IMR-90 (cell line): Measurements from ENCODE around the gene DGLUCY. TPM values are rescaled to one million over a fixed set of nuclear protein-coding genes. Genes with fewer than 3 reads are reported as not detected.

Experiments used
- ATAC-seq: fragments of 200-7000 bp; cut with Tn5 transposase; 2 replicates; pipeline ENCODE4 v1.9.1; 2020; ENCODE audit warnings: low read depth, mild to moderate bottlenecking, moderate library complexity
- BruUV-seq: library from RNA; stranded (reverse); fragments of 400-500 nt; replicated peaks from 2 replicates; lab custom pipeline; 2021; lab: Mats Ljungman, UMichigan
- CTCF ChIA-PET: fragments of 300-600 bp; formaldehyde crosslinking; extraction: SDS; loops from one replicate; lab custom pipeline; 2021; ENCODE audit warnings: antibody characterized with exemption; lab: Yijun Ruan, JAX
- POLR2A ChIA-PET: fragments of 300-600 bp; sonication (Branson Sonifier 250); formaldehyde crosslinking; loops from one replicate; lab custom pipeline; 2022; ENCODE audit warnings: antibody characterized with exemption; ENCODE audit not compliant: unreplicated experiment; lab: Charles Lee
- DNase-seq: peaks from one replicate; pipeline ENCODE4 v3.0.0; 2013
- H2AFZ ChIP-seq: replicated peaks from 2 replicates; pipeline ENCODE3; 2013; ENCODE audit warnings: low read length, mild to moderate bottlenecking; ENCODE audit not compliant: poor library complexity
- H2AK5ac ChIP-seq: 2 replicates; pipeline ENCODE4 v1.6.1; 2013; ENCODE audit warnings: low read depth, low read length, inconsistent platforms
- H2AK9ac ChIP-seq: replicated peaks from 2 replicates; pipeline ENCODE3; 2013; ENCODE audit warnings: mild to moderate bottlenecking, low read depth, low read length, moderate library complexity; ENCODE audit not compliant: poor library complexity
- H2BK120ac ChIP-seq: 2 replicates; pipeline ENCODE4 v1.6.1; 2013; ENCODE audit warnings: low read depth, low read length, inconsistent platforms
- H2BK15ac ChIP-seq: 3 replicates; pipeline ENCODE4 v1.6.1; 2013; ENCODE audit warnings: low read depth, low read length, inconsistent platforms
- H2BK20ac ChIP-seq: 2 replicates; pipeline ENCODE4 v1.6.1; 2013; ENCODE audit warnings: low read depth, mild to moderate bottlenecking, inconsistent platforms, low read length, moderate library complexity
- H2BK5ac ChIP-seq: 2 replicates; pipeline ENCODE4 v1.6.1; 2013; ENCODE audit warnings: mild to moderate bottlenecking, low read depth, low read length, inconsistent platforms; ENCODE audit not compliant: poor library complexity, severe bottlenecking
- H3K14ac ChIP-seq: replicated peaks from 2 replicates; pipeline ENCODE4 v1.6.1; 2013; ENCODE audit warnings: low read depth, low read length, inconsistent platforms
- H3K18ac ChIP-seq: 2 replicates; pipeline ENCODE4 v1.6.1; 2013; ENCODE audit warnings: low read depth, low read length, control low read depth
- H3K23ac ChIP-seq: 2 replicates; pipeline ENCODE4 v1.6.1; 2013; ENCODE audit warnings: low read depth, low read length, inconsistent platforms
- H3K27ac ChIP-seq: 2 replicates; pipeline ENCODE4 v1.5.1; 2013; ENCODE audit warnings: mild to moderate bottlenecking, control low read depth, low read length; ENCODE audit not compliant: insufficient read depth
- H3K27me3 ChIP-seq: 2 replicates; pipeline ENCODE4 v1.6.1; 2013; ENCODE audit warnings: low read length; ENCODE audit not compliant: control insufficient read depth, insufficient read depth
- H3K36me3 ChIP-seq: 2 replicates; pipeline ENCODE4 v1.6.1; 2013; ENCODE audit warnings: low read length, mixed read lengths; ENCODE audit not compliant: control insufficient read depth, insufficient read depth
- H3K4ac ChIP-seq: 2 replicates; pipeline ENCODE4 v1.6.1; 2013; ENCODE audit warnings: low read depth, low read length, inconsistent platforms
- H3K4me1 ChIP-seq: 2 replicates; pipeline ENCODE4 v1.6.1; 2013; ENCODE audit warnings: low read length, mixed read lengths; ENCODE audit not compliant: control insufficient read depth, insufficient read depth
- H3K4me2 ChIP-seq: 2 replicates; pipeline ENCODE4 v1.6.1; 2013; ENCODE audit warnings: low read depth, mild to moderate bottlenecking, control low read depth, low read length, moderate library complexity
- H3K4me3 ChIP-seq: 2 replicates; pipeline ENCODE4 v1.5.1; 2013; ENCODE audit warnings: low read depth, mild to moderate bottlenecking, control low read depth, low read length, moderate library complexity; ENCODE audit not compliant: insufficient read depth
- H3K56ac ChIP-seq: 2 replicates; pipeline ENCODE4 v1.6.1; 2013; ENCODE audit warnings: low read length, inconsistent platforms; ENCODE audit not compliant: insufficient read depth; ENCODE audit errors: extremely low read depth
- H3K79me1 ChIP-seq, 2 experiments: 2 replicates each; pipeline ENCODE4 v1.6.1; 2013; ENCODE audit warnings: low read length in 2 of 2, inconsistent platforms in 1 of 2, low read depth in 1 of 2
- H3K9ac ChIP-seq: 2 replicates; pipeline ENCODE4 v1.6.1; 2013; ENCODE audit warnings: low read depth, low read length, control low read depth
- H3K9me1 ChIP-seq: 2 replicates; pipeline ENCODE4 v1.6.1; 2013; ENCODE audit warnings: low read length, inconsistent platforms; ENCODE audit not compliant: insufficient read depth
- H3K9me3 ChIP-seq: 2 replicates; pipeline ENCODE4 v1.6.1; 2013; ENCODE audit warnings: low read length; ENCODE audit not compliant: control insufficient read depth, insufficient read depth
- H4K20me1 ChIP-seq: 2 replicates; pipeline ENCODE4 v1.6.1; 2013; ENCODE audit warnings: low read length, inconsistent platforms; ENCODE audit not compliant: insufficient read depth
- H4K5ac ChIP-seq: 2 replicates; pipeline ENCODE4 v1.6.1; 2013; ENCODE audit warnings: mild to moderate bottlenecking, low read depth, low read length, control low read depth
- H4K8ac ChIP-seq, 2 experiments: 2 replicates each; pipeline ENCODE4 v1.6.1; 2013; ENCODE audit warnings: low read depth in 2 of 2, low read length in 2 of 2, control low read depth in 1 of 2, inconsistent platforms in 1 of 2
- H4K91ac ChIP-seq: 2 replicates; pipeline ENCODE4 v1.6.1; 2013; ENCODE audit warnings: low read depth, low read length, inconsistent platforms; ENCODE audit not compliant: insufficient read depth
- BHLHE40 ChIP-seq: fragments of 150-350 bp; IDR thresholded peaks from 2 replicates; pipeline ENCODE4 v1.6.1; 2016; ENCODE audit warnings: mild to moderate bottlenecking, low read depth, low read length
- CEBPB ChIP-seq: IDR thresholded peaks from 2 replicates; pipeline ENCODE4 v1.6.1; 2012; ENCODE audit warnings: low read depth, low read length, improper control_type of control experiment
- FOS ChIP-seq: fragments of 150-350 bp; IDR thresholded peaks from 2 replicates; pipeline ENCODE4 v1.6.1; 2016; ENCODE audit warnings: low read depth, low read length
- MAFK ChIP-seq: IDR thresholded peaks from 2 replicates; pipeline ENCODE4 v1.6.1; 2012; ENCODE audit warnings: low read depth, low read length, improper control_type of control experiment
- MXI1 ChIP-seq: IDR thresholded peaks from 2 replicates; pipeline ENCODE4 v1.6.1; 2012; ENCODE audit warnings: low read depth, mild to moderate bottlenecking, low read length, moderate library complexity, borderline replicate concordance
- NFE2L2 ChIP-seq: fragments of 150-350 bp; IDR thresholded peaks from 2 replicates; pipeline ENCODE4 v1.6.1; 2016; ENCODE audit warnings: low read depth, mild to moderate bottlenecking, low read length
- POLR2A ChIP-seq: IDR thresholded peaks from 2 replicates; pipeline ENCODE4 v1.6.1; 2012; ENCODE audit warnings: mild to moderate bottlenecking, low read depth, low read length
- RAD21 ChIP-seq: IDR thresholded peaks from 2 replicates; pipeline ENCODE4 v1.6.1; 2012; ENCODE audit warnings: low read length, improper control_type of control experiment
- RCOR1 ChIP-seq: IDR thresholded peaks from 2 replicates; pipeline ENCODE4 v1.6.1; 2012; ENCODE audit warnings: mild to moderate bottlenecking, low read length, improper control_type of control experiment; ENCODE audit not compliant: insufficient replicate concordance
- RFX5 ChIP-seq: IDR thresholded peaks from 2 replicates; pipeline ENCODE4 v1.8.0; 2012; ENCODE audit warnings: low read depth, mild to moderate bottlenecking, low read length, moderate library complexity
- SMC3 ChIP-seq: fragments of 150-350 bp; IDR thresholded peaks from 2 replicates; pipeline ENCODE4 v1.6.1; 2016; ENCODE audit warnings: low read depth, mild to moderate bottlenecking, antibody characterized with exemption, low read length, moderate library complexity
- WGBS, 2 experiments: methylation state at CpG; one replicate each; pipeline versions ENCODE4 v1.1.5 to v1.1.7; 2013; ENCODE audit warnings: missing lambda C conversion rate in 2 of 2; ENCODE audit not compliant: insufficient read length in 1 of 2; ENCODE audit errors: extremely low coverage in 2 of 2; 5-methylcytosine and 5-hydroxymethylcytosine counted together
- dilution Hi-C: fragments of 300-500 bp; cut with HindIII; formaldehyde crosslinking; loops from one replicate; pipeline ENCODE4 v1.14.3; 2018; ENCODE audit warnings: low sequenced_read_pairs; ENCODE audit not compliant: unreplicated experiment
- in situ Hi-C: fragments of 300-500 bp; cut with MboI; formaldehyde crosslinking; loops from 3 replicates; pipeline ENCODE4 v1.14.3; 2019; ENCODE audit warnings: low sequenced_read_pairs, inconsistent platforms, mixed read lengths
- intact Hi-C: fragments of 100-400 bp; cut with micrococcal nuclease; formaldehyde crosslinking; loops from 2 replicates; pipeline ENCODE4 v1.10.0; 2022
- polyA plus RNA-seq, 3 experiments: library from polyadenylated mRNA; depleted of rRNA; stranded (reverse); fragments of >200 nt; gene quantifications; 2 replicates each; pipeline ENCODE4 v1.2.3, GENCODE V29; 2012; ENCODE audit warnings: low replicate concordance in 1 of 3
- total RNA-seq: library from RNA; depleted of rRNA; stranded (reverse); fragments of >200 nt; gene quantifications from 2 replicates; pipeline ENCODE4 v1.2.3, GENCODE V29; 2012
- TF ChIP-seq, protein P1 (sequence below): fragments of 150-350 bp; IDR thresholded peaks from 2 replicates; pipeline ENCODE4 v1.6.1; 2017; ENCODE audit warnings: mild to moderate bottlenecking, antibody characterized with exemption, low read length, low read depth
- TF ChIP-seq, protein P2 (sequence below): fragments of 150-350 bp; IDR thresholded peaks from 2 replicates; pipeline ENCODE4 v1.6.1; 2016; ENCODE audit warnings: low read depth, mild to moderate bottlenecking, low read length, moderate library complexity, borderline replicate concordance
- TF ChIP-seq, protein P3 (sequence below): conservative IDR thresholded peaks from 2 replicates; pipeline ENCODE4 v1.5.1; 2012; ENCODE audit warnings: mild to moderate bottlenecking, low read depth, low read length, improper control_type of control experiment

DGLUCY gene
- total and polyA plus RNA-seq, 2 of the 4 experiments (the other 2 are of a cell fraction): 8.5 to 13.3 TPM

DNA sequence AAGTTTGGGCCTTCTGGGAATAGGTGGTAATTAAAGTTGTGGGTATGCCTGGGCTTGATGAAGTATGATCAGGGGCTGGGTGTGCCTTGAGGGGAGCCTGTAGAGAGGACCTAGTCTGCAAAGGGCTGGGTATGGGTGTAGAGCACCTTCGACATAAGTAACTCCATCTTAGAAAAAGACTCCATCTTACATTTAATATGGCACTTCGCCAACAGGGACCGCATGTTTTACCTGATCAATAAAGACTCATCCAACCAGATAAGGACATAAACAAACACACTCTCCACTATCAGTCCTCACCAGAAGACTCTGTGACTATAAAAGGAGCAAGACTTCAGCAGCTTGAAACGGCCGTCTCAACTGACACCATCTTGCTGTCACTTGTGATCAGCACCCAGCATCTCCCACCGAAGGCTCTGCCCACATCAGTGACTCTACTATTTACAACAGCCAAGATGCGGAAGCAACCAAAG lies 154.1 kb downstream of the DGLUCY start:
- intact Hi-C loops (no loop called here), in situ Hi-C loops (no loop called here), dilution Hi-C loops (no loop called here)
- H3K4ac ChIP-seq: no peak overlapping the region
- no peaks in the 10 kb centered on the region for H3K79me1 ChIP-seq
- no peak overlapping the region for H2AK5ac ChIP-seq
- H3K9me3 ChIP-seq: no peaks in the 10 kb centered on the region
- no peaks in the 10 kb centered on the region for H4K20me1 ChIP-seq
- no peak overlapping the region for H4K8ac ChIP-seq
- CTCF ChIA-PET: no interaction called here
- H3K4me3 ChIP-seq: no peak overlapping the region
- H3K56ac ChIP-seq: no peak overlapping the region
- no peak overlapping the region for H3K27ac ChIP-seq
- no peak overlapping the region for H2AK9ac ChIP-seq
- no peak overlapping the region for H2BK120ac ChIP-seq
- ATAC-seq (no peak), DNase-seq (no peak)
- H2BK15ac ChIP-seq: no peak overlapping the region
- no peaks in the 10 kb centered on the region for H3K36me3 ChIP-seq
- no peak overlapping the region for H3K18ac ChIP-seq
- H3K23ac ChIP-seq: no peak overlapping the region
- H3K4me1 ChIP-seq: no peaks in the 10 kb centered on the region; the same call in 1 of the 2 replicates
- no TSS peak for BruUV-seq
- 100% methylated on average over 3 of the region's 7 CpGs; no CpG with 5 or more reads in 1 of the 2 experiments for WGBS, 2 experiments
- POLR2A ChIA-PET: no interaction called here
- H2BK20ac ChIP-seq: no peak overlapping the region
- no peaks in the 10 kb centered on the region for H3K9me1 ChIP-seq
- H2BK5ac ChIP-seq: no peak overlapping the region
- H3K9ac ChIP-seq: no peak overlapping the region
- H4K91ac ChIP-seq: no peak overlapping the region
- H2AFZ ChIP-seq: no peak overlapping the region
- no peak for TF ChIP-seq FOS
- TF ChIP-seq RCOR1: no peak
- TF ChIP-seq POLR2A: no peak
- TF ChIP-seq, protein P1, sequence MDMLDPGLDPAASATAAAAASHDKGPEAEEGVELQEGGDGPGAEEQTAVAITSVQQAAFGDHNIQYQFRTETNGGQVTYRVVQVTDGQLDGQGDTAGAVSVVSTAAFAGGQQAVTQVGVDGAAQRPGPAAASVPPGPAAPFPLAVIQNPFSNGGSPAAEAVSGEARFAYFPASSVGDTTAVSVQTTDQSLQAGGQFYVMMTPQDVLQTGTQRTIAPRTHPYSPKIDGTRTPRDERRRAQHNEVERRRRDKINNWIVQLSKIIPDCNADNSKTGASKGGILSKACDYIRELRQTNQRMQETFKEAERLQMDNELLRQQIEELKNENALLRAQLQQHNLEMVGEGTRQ: no peak
- no peak for TF ChIP-seq MXI1
- TF ChIP-seq SMC3: no peak
- TF ChIP-seq BHLHE40: no peak
- TF ChIP-seq RAD21: no peak
- no peak for TF ChIP-seq MAFK
- no peak for TF ChIP-seq CEBPB
- TF ChIP-seq, protein P2, sequence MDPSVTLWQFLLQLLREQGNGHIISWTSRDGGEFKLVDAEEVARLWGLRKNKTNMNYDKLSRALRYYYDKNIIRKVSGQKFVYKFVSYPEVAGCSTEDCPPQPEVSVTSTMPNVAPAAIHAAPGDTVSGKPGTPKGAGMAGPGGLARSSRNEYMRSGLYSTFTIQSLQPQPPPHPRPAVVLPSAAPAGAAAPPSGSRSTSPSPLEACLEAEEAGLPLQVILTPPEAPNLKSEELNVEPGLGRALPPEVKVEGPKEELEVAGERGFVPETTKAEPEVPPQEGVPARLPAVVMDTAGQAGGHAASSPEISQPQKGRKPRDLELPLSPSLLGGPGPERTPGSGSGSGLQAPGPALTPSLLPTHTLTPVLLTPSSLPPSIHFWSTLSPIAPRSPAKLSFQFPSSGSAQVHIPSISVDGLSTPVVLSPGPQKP: no peak
- TF ChIP-seq, protein P3, sequence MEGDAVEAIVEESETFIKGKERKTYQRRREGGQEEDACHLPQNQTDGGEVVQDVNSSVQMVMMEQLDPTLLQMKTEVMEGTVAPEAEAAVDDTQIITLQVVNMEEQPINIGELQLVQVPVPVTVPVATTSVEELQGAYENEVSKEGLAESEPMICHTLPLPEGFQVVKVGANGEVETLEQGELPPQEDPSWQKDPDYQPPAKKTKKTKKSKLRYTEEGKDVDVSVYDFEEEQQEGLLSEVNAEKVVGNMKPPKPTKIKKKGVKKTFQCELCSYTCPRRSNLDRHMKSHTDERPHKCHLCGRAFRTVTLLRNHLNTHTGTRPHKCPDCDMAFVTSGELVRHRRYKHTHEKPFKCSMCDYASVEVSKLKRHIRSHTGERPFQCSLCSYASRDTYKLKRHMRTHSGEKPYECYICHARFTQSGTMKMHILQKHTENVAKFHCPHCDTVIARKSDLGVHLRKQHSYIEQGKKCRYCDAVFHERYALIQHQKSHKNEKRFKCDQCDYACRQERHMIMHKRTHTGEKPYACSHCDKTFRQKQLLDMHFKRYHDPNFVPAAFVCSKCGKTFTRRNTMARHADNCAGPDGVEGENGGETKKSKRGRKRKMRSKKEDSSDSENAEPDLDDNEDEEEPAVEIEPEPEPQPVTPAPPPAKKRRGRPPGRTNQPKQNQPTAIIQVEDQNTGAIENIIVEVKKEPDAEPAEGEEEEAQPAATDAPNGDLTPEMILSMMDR: no peak
- no peak for TF ChIP-seq RFX5
- TF ChIP-seq NFE2L2: no peak
- no peak overlapping the region for H3K14ac ChIP-seq
- peaks cover 40% of the 10 kb centered on the region for H3K27me3 ChIP-seq
- no peak overlapping the region for H4K5ac ChIP-seq
- no peak overlapping the region for H3K4me2 ChIP-seq
